Left forelimb (tissue), 1 donor: ENCODE measurements around the gene TAF4B.
"Not testable (repeated sequence)": the region's sequence is repeated elsewhere in the genome, so short reads cannot be mapped to it uniquely, and the experiment has no call there.

Experiments used
- DNase-seq: peaks from one replicate; pipeline ENCODE4 v3.0.0-alpha.2; 2018; ENCODE audit warnings: low spot score

Gene TAF4B

GRCh38 chr18:26233208-26233607 is 7.0 kb downstream of the TAF4B start:
- DNase-seq: no peak

GRCh38 chr18:26237363-26237762 is 11.1 kb downstream of the TAF4B start:
- not testable (repeated sequence) for DNase-seq

- DNase-seq: not testable (repeated sequence)
These were observed 12.5 kb downstream of the TAF4B start for GRCh38 chr18:26238718-26239117.

- not testable (repeated sequence) for DNase-seq
These were observed 16.1 kb downstream of the TAF4B start for GRCh38 chr18:26242392-26242791.

GRCh38 chr18:26245434-26245833 is 19.2 kb downstream of the TAF4B start:
- DNase-seq: not testable (repeated sequence)

GRCh38 chr18:26252411-26252810 is 26.2 kb downstream of the TAF4B start:
- no peak for DNase-seq

- DNase-seq: not testable (repeated sequence)
These were observed 28.6 kb downstream of the TAF4B start for GRCh38 chr18:26254808-26255207.

GRCh38 chr18:26255695-26256622 is 29.7 kb downstream of the TAF4B start:
- no peak for DNase-seq

GRCh38 chr18:26258711-26259110 is 32.5 kb downstream of the TAF4B start:
- DNase-seq: no peak

- DNase-seq: not testable (repeated sequence)
These were observed 33.2 kb downstream of the TAF4B start for GRCh38 chr18:26259416-26259815.

GRCh38 chr18:26262156-26262555 is 35.9 kb downstream of the TAF4B start:
- no peak for DNase-seq

GRCh38 chr18:26267357-26267930 is 41.2 kb downstream of the TAF4B start:
- no peak for DNase-seq

- no peak for DNase-seq
These were observed 42.2 kb downstream of the TAF4B start for GRCh38 chr18:26268454-26268853.

- no peak for DNase-seq
These were observed 45.8 kb downstream of the TAF4B start for GRCh38 chr18:26271917-26272549.

GRCh38 chr18:26277374-26277773 is 51.1 kb downstream of the TAF4B start:
- DNase-seq: no peak

- no peak for DNase-seq
These were observed 53.2 kb downstream of the TAF4B start for GRCh38 chr18:26279428-26279827.

GRCh38 chr18:26286008-26286407 is 59.8 kb downstream of the TAF4B start:
- no peak for DNase-seq

GRCh38 chr18:26287644-26288043 is 61.4 kb downstream of the TAF4B start:
- DNase-seq: no peak

GRCh38 chr18:26290385-26290784 is 64.1 kb downstream of the TAF4B start:
- DNase-seq: no peak

- no peak for DNase-seq
These were observed 67.7 kb downstream of the TAF4B start for GRCh38 chr18:26293982-26294381.

GRCh38 chr18:26298107-26298506 is 71.9 kb downstream of the TAF4B start:
- no peak for DNase-seq

- DNase-seq: no peak
These were observed 75.4 kb downstream of the TAF4B start for GRCh38 chr18:26301681-26302080.

- not testable (repeated sequence) for DNase-seq
These were observed 77.0 kb downstream of the TAF4B start for GRCh38 chr18:26303222-26303621.
